Epidermal melanocyte (primary cell): ENCODE measurements around the gene ARAP3.

Experiments used
- DNase-seq: peaks from one replicate; pipeline ENCODE4 v3.0.0; 2011; ENCODE audit warnings: low spot score; ENCODE audit not compliant: insufficient read length

Gene ARAP3

GRCh38 chr5:141641634-141642267 lies 40.3 kb downstream of the ARAP3 start:
- DNase-seq: no peak

GRCh38 chr5:141640698-141641097 lies 41.3 kb downstream of the ARAP3 start:
- DNase-seq: no peak

- DNase-seq: no peak
These were observed 42.0 kb downstream of the ARAP3 start for GRCh38 chr5:141640051-141640415.

- no peak for DNase-seq
These were observed 42.5 kb downstream of the ARAP3 start for GRCh38 chr5:141639357-141640050.

GRCh38 chr5:141638771-141639170 lies 43.3 kb downstream of the ARAP3 start:
- no peak for DNase-seq

- DNase-seq: no peak
These were observed 44.1 kb downstream of the ARAP3 start for GRCh38 chr5:141637767-141638419.

GRCh38 chr5:141637123-141637766 lies 44.8 kb downstream of the ARAP3 start:
- no peak for DNase-seq

GRCh38 chr5:141636413-141637122 lies 45.5 kb downstream of the ARAP3 start, which contains the start of the genes HDAC3 and RELL2:
TSS of gene HDAC3 (minus strand) at chr5:141636849. CDS start at chr5:141636790, 59 bp downstream.
TSS of gene RELL2 (plus strand) at chr5:141636997. CDS start at chr5:141638226, 1,229 bp downstream.
- DNase-seq: peak; percentile 96

- no peak for DNase-seq
These were observed 46.0 kb downstream of the ARAP3 start for GRCh38 chr5:141636106-141636412.

- DNase-seq: no peak
These were observed 46.4 kb downstream of the ARAP3 start for GRCh38 chr5:141635646-141636045.

- DNase-seq: no peak
These were observed 47.3 kb downstream of the ARAP3 start for GRCh38 chr5:141634720-141635119.

- no peak for DNase-seq
These were observed 48.0 kb downstream of the ARAP3 start for GRCh38 chr5:141633871-141634561.

GRCh38 chr5:141632650-141633049 lies 49.4 kb downstream of the ARAP3 start:
- DNase-seq: no peak

GRCh38 chr5:141630570-141631140 lies 51.4 kb downstream of the ARAP3 start:
- DNase-seq: no peak

- DNase-seq: no peak
These were observed 53.7 kb downstream of the ARAP3 start for GRCh38 chr5:141628175-141628788.

- DNase-seq: no peak
These were observed 58.4 kb downstream of the ARAP3 start for GRCh38 chr5:141623611-141624010.

GRCh38 chr5:141623186-141623585 lies 58.8 kb downstream of the ARAP3 start:
- no peak for DNase-seq

- DNase-seq: peak; percentile 62
These were observed 63.1 kb downstream of the ARAP3 start, which contains the start of gene DIAPH1 for GRCh38 chr5:141618804-141619554. TSS of gene DIAPH1 (minus strand) at chr5:141619000. CDS start at chr5:141618914, 86 bp downstream.
